AG09319 (cell line): ENCODE results near the gene ALG3.

Source experiments
- DNase-seq: peaks from one replicate; pipeline ENCODE4 v3.0.0-alpha.2; 2010; ENCODE audit warnings: low read depth; ENCODE audit errors: extremely low read depth
- TF ChIP-seq, protein P1 (sequence below): IDR thresholded peaks from 2 replicates; pipeline ENCODE4 v1.5.1; 2011; ENCODE audit warnings: low read depth, mild to moderate bottlenecking, inconsistent platforms, low read length, moderate library complexity

ALG3 gene

DNA sequence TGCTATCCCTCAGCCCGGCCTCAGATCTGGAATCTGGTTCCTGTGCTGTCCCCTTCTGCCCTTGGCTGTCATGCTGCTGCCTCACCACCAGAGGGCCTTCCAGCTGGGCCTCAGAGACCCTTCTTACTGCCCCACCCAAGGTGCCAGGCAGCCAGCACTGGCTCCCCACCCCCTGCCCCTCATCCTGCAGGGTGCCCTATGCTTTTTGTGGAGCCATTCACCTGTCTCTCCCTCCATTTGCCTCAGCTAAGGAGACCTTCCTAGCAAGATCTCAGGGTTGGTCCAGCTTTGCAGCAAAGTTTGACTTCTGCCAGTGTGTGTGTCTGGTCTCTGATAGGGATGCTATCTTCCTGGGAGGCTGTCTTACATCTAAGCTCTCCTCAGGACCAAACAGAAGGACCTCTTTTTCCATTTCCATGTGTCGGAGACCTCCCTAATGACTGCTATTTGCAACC, 21.3 kb downstream of the ALG3 start:
- no peak for DNase-seq
- TF ChIP-seq, protein P1, sequence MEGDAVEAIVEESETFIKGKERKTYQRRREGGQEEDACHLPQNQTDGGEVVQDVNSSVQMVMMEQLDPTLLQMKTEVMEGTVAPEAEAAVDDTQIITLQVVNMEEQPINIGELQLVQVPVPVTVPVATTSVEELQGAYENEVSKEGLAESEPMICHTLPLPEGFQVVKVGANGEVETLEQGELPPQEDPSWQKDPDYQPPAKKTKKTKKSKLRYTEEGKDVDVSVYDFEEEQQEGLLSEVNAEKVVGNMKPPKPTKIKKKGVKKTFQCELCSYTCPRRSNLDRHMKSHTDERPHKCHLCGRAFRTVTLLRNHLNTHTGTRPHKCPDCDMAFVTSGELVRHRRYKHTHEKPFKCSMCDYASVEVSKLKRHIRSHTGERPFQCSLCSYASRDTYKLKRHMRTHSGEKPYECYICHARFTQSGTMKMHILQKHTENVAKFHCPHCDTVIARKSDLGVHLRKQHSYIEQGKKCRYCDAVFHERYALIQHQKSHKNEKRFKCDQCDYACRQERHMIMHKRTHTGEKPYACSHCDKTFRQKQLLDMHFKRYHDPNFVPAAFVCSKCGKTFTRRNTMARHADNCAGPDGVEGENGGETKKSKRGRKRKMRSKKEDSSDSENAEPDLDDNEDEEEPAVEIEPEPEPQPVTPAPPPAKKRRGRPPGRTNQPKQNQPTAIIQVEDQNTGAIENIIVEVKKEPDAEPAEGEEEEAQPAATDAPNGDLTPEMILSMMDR = peak; percentile 84

DNA sequence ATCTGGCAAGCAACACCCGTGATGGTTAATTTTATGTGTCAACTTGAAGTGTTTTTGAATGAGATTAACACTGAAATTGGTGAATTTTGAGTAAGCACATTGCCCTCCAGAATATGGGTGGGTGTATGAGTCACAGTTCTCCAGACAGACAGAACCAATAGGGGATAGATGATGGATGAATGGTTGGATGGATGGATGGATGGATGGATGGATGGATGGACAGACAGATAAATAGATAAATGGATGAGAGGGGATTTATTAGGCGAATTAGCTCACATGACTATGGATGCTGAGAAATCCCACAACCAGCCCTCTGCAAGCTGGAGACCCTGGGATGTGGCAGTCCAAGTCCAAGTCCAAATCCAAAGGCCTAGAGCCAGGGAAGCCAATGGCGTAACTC, 24.8 kb downstream of the ALG3 start:
- TF ChIP-seq, protein P1 = no peak
- DNase-seq = no peak

DNA sequence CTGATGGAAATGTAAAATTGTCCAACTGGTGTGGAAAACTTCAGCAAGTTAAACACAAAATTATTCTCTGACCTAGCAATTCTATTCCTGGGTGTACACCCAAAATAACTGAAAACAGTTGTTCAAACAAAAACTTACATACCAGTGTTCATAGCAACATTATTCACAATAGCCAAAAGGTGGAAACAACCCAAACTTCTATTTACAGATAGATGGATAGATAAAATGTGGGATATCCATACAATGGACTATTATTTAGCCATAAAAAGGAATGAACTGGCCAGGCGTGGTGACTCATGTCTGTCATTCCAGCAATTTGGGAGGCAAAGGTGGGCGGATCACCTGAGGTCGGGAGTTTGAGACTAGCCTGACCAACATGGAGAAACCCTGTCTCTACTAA, 26.2 kb downstream of the ALG3 start:
- TF ChIP-seq, protein P1 = no peak
- DNase-seq = no peak

DNA sequence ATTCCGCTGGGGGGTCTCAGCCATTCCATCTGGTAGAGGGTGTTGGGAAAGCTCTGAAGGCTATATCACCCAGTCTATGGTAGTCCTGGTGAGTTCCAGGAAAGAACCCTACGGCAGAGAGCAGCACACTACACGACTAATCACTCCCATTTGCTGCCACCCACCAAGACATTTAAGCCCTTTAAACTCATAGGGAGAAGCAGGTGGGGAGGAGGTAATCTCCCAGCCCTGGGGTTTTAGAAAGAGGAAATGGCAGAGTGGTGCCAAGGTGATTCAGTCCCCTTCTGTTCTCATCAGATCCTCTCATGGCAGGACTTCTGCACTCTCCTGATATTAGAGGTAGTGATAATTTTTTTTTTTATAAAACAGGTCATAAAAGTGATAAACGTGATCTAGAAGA, 29.9 kb downstream of the ALG3 start:
- no peak for DNase-seq
- TF ChIP-seq, protein P1 = no peak

DNA sequence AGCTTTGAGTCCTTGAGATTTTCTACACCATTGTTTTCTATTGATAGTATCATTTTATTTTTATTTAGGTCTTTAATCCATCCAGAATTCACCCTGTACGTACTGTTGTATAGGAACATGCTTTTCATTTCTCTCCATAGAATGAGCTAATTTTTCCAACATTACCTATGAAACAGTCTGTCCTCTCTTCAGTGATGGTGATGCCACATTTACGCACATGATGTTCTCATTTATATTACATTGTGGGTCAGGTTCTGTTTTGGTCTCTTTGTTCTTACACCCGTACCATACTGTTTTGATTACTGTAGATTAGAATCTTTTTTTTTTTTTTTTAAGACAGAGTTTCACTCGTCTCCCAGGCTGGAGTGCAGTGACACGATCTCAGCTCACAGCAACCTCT, 37.0 kb downstream of the ALG3 start:
- DNase-seq = no peak
- TF ChIP-seq, protein P1 = no peak

DNA sequence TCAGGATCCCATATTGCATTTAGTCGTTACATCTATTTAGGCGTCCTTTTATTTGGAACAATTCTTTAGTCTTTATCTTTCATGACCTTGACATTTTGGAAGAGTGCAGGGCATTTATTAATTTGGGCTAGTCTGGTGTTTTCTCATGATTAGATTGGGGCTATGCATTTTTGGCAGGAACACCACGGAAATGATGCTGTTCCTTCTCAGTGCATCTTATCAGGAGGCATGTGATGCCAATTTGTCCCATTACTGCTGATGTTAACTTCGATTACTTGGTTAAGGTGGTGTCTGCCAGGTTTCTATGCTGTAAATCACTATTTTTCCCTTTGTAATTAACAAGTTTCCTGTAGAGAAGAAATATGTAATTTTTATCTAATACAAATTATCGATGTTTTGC, 37.5 kb downstream of the ALG3 start:
- TF ChIP-seq, protein P1 = no peak
- no peak for DNase-seq

DNA sequence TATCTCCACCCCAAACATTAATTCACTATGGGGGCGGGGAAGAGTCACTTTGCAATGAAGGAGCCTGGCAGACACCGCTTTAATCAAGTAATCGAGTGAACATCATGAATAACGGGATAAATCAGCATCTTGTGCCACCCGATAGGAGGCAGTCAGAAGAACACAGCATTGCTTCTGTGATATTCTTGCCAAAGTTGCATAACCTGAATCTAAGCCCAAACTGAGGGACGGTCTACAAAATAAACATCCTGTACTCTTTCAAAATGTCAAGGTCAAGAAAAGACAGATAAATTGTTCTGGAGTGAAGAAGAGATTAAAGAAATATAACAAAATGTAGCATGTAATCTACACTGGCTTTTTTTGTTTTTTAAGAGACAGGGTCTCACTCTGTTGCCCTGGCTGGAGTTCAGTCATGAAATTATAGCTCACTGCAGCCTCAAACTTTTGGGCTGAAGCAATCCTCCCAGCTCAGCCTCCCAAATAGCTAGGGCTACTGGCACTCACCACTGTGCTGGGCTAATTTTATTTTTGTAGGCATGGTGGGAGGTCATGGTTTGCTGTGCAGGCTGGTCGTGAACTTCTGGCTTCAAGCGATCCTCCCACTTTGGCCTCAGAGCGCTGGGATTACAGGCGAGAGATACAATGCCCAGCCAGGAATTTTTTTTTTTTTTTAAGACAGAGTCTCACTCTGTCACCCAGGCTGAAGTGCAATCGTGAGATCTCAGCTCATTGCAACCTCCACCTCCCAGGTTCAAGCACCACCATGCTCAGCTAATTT, 39.4 kb downstream of the ALG3 start:
- DNase-seq = no peak
- TF ChIP-seq, protein P1 = no peak; the same call in 1 of the 2 replicates
